ENCODE results near the gene CDC42EP5.

DNA sequence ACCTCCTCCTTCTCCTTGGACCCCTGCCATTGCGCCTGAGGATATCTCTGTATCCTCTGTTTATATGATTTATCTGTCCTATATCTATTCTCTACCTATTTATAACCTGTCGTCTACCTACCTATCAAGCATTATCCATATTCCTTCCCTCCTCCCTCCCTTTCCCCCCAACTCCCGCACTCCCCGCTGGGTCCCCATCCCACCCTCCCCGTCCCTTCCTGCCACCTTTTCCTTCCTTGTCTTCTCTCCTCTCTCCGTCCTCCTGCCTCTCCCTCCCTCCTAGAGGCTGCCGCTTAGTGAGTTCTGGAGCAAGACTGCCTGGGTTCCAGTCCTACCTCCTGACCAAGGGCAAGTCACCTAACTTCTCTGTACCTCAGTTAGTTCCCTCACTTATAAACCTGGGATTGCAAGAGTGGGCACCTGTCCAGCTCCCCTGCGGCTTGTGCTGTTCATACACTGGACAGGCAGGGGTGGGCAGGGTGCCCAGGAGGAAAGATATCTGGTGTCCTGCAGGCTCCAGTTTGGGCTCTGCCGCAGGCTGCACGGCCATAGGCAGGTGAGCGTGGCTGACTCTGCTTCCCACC, 41.7 kb downstream of the CDC42EP5 start:
- TF ChIP-seq, protein P1, sequence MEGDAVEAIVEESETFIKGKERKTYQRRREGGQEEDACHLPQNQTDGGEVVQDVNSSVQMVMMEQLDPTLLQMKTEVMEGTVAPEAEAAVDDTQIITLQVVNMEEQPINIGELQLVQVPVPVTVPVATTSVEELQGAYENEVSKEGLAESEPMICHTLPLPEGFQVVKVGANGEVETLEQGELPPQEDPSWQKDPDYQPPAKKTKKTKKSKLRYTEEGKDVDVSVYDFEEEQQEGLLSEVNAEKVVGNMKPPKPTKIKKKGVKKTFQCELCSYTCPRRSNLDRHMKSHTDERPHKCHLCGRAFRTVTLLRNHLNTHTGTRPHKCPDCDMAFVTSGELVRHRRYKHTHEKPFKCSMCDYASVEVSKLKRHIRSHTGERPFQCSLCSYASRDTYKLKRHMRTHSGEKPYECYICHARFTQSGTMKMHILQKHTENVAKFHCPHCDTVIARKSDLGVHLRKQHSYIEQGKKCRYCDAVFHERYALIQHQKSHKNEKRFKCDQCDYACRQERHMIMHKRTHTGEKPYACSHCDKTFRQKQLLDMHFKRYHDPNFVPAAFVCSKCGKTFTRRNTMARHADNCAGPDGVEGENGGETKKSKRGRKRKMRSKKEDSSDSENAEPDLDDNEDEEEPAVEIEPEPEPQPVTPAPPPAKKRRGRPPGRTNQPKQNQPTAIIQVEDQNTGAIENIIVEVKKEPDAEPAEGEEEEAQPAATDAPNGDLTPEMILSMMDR (conservative IDR thresholded peaks at IDR 0.05): no peak; the same call in 1 of the 2 replicates
- TF ChIP-seq ZFX (IDR thresholded peaks at IDR 0.05): no peak
